Uterus (tissue), 2 donors: ENCODE data around the gene ZBTB7C.

Source experiments
- CTCF ChIP-seq, 4 experiments: fragments of 200-600 bp in 2 of 4; fragments of 450-650 bp in 2 of 4; sonication (generic) in 2 of 4; IDR thresholded peaks; one replicate each; pipeline ENCODE4 v1.5.1; 2016 to 2019; ENCODE audit warnings: antibody characterized with exemption in 4 of 4, mild to moderate bottlenecking in 2 of 4, moderate library complexity in 1 of 4
- POLR2A ChIP-seq, 2 donors: fragments of 450-650 bp; IDR thresholded peaks; one replicate each; pipeline ENCODE4 v1.6.1; 2016; ENCODE audit warnings: antibody characterized with exemption in 2 of 2, mild to moderate bottlenecking in 1 of 2, moderate library complexity in 1 of 2

- TF ChIP-seq CTCF (IDR thresholded peaks at IDR 0.05) (no peak), POLR2A (IDR thresholded peaks at IDR 0.05) (no peak)
Observed at GRCh38 chr18:48190994-48191393, 218.2 kb downstream of the ZBTB7C start.
